K562 (cell line): ENCODE measurements around the gene MFAP3. TPM values are rescaled to one million over a fixed set of nuclear protein-coding genes. Genes with fewer than 3 reads are reported as not detected.

Source experiments
- ATAC-seq: fragments of 200-7000 bp; cut with Tn5 transposase; 3 replicates; pipeline ENCODE4 v1.9.1; 2020; ENCODE audit warnings: moderate library complexity
- BruUV-seq: library from RNA; stranded (reverse); fragments of 400-500 nt; replicated peaks from 2 replicates; lab custom pipeline; 2021; lab: Mats Ljungman, UMichigan
- CTCF ChIA-PET: fragments of 300-600 bp; formaldehyde crosslinking; extraction: SDS; loops from one replicate; lab custom pipeline; 2021; ENCODE audit warnings: low intra/inter-chr PET ratio; lab: Yijun Ruan, JAX
- POLR2A ChIA-PET: fragments of 300-600, 350-650 bp; sonication (Branson Sonifier 250); formaldehyde crosslinking; extraction: SDS; loops from one replicate; lab custom pipeline; 2021; ENCODE audit warnings: antibody characterized with exemption, inconsistent platforms; lab: Yijun Ruan, JAX
- DNase-seq, 4 experiments: peaks; one replicate each; pipeline versions ENCODE4 v3.0.0 to v3.0.0-alpha.2; 2011 to 2018; ENCODE audit warnings: low spot score in 3 of 4, mixed read lengths in 3 of 4; ENCODE audit errors: extremely low read depth in 1 of 4
- FAIRE-seq: peaks from 2 replicates; lab custom pipeline; 2011; peaks lifted over from hg19 to GRCh38; lab: Jason Lieb, UNC
- H2AFZ ChIP-seq: 2 replicates; pipeline ENCODE4 v1.6.0; 2011; ENCODE audit warnings: low read depth, low read length, control low read depth, inconsistent platforms
- H3K27ac ChIP-seq: fragments of 200-600 bp; 3 replicates; pipeline ENCODE4 v1.8.0; 2011; ENCODE audit warnings: low read depth, mild to moderate bottlenecking, control low read depth, inconsistent platforms, low read length, moderate library complexity, mixed read lengths; ENCODE audit errors: extremely low read depth
- H3K27me3 ChIP-seq, 2 experiments: fragments of 300-600 bp in 1 of 2; 2 replicates in 1 of 2; 3 replicates in 1 of 2; pipeline versions ENCODE4 v1.6.0 to v1.8.0; 2011; ENCODE audit warnings: inconsistent platforms in 2 of 2, low read length in 2 of 2, mild to moderate bottlenecking in 1 of 2, mixed read lengths in 1 of 2, moderate library complexity in 1 of 2; ENCODE audit not compliant: control insufficient read depth in 2 of 2, insufficient read depth in 2 of 2
- H3K36me3 ChIP-seq: fragments of 300-600 bp; 3 replicates; pipeline ENCODE4 v1.8.0; 2011; ENCODE audit warnings: mild to moderate bottlenecking, low read length, inconsistent platforms; ENCODE audit not compliant: control insufficient read depth, insufficient read depth
- H3K4me1 ChIP-seq, 2 experiments: fragments of 200-600 bp in 1 of 2; replicated peaks in 1 of 2; 2 replicates in 1 of 2; 3 replicates in 1 of 2; pipeline versions ENCODE4 v1.5.1 to v1.8.0; 2011; ENCODE audit warnings: inconsistent platforms in 2 of 2, low read length in 2 of 2, mild to moderate bottlenecking in 1 of 2, mixed read lengths in 1 of 2, moderate library complexity in 1 of 2; ENCODE audit not compliant: control insufficient read depth in 2 of 2, insufficient read depth in 2 of 2
- H3K4me2 ChIP-seq: 2 replicates; pipeline ENCODE4 v1.6.1; 2011; ENCODE audit warnings: low read length, control low read depth, inconsistent platforms, mixed read lengths; ENCODE audit not compliant: insufficient read depth
- H3K4me3 ChIP-seq: fragments of 200-600 bp; sonication (generic), shearing (Covaris generic); 2 replicates; pipeline ENCODE4 v1.5.1; 2016; ENCODE audit warnings: control low read depth, inconsistent platforms
- H3K79me2 ChIP-seq: fragments of 200-600 bp; 3 replicates; pipeline ENCODE4 v1.8.0; 2011; ENCODE audit warnings: low read length, inconsistent platforms; ENCODE audit not compliant: control insufficient read depth, insufficient read depth
- H3K9ac ChIP-seq, 2 experiments: 2 replicates each; pipeline versions ENCODE4 v1.6.0 to v1.6.1; 2011; ENCODE audit warnings: low read depth in 2 of 2, low read length in 2 of 2, control low read depth in 1 of 2, inconsistent platforms in 1 of 2, mild to moderate bottlenecking in 1 of 2, mixed read lengths in 1 of 2; ENCODE audit not compliant: insufficient read depth in 1 of 2
- H3K9me1 ChIP-seq: one replicate; pipeline ENCODE4 v1.6.0; 2011; ENCODE audit warnings: inconsistent platforms, mild to moderate bottlenecking, low read length, moderate library complexity; ENCODE audit not compliant: control insufficient read depth, insufficient read depth
- H3K9me3 ChIP-seq: replicated peaks from 2 replicates; pipeline ENCODE4 v1.5.1; 2011; ENCODE audit warnings: low read depth, low read length, inconsistent platforms; ENCODE audit not compliant: control insufficient read depth, insufficient read depth
- H4K20me1 ChIP-seq: replicated peaks from 2 replicates; pipeline ENCODE4 v1.6.1; 2011; ENCODE audit warnings: low read length, inconsistent platforms, mixed read lengths; ENCODE audit not compliant: control insufficient read depth, insufficient read depth
- CEBPB ChIP-seq: fragments of 450-650 bp; IDR thresholded peaks from 2 replicates; pipeline ENCODE4 v1.6.1; 2016; ENCODE audit warnings: missing genetic modification characterization, missing compliant biosample characterization
- CTCF ChIP-seq, 3 experiments: IDR thresholded peaks in 2 of 3; conservative IDR thresholded peaks in 1 of 3; 2 replicates each; pipeline ENCODE4 v1.5.1; 2011 to 2012; ENCODE audit warnings: low read length in 3 of 3, mild to moderate bottlenecking in 3 of 3, control low read depth in 2 of 3, improper control_type of control experiment in 1 of 3, inconsistent platforms in 1 of 3, low read depth in 1 of 3, mixed read lengths in 1 of 3, moderate library complexity in 1 of 3; ENCODE audit not compliant: insufficient read depth in 2 of 3
- E2F6 ChIP-seq, 2 experiments: IDR thresholded peaks; 2 replicates each; pipeline ENCODE4 v1.6.1; 2011; ENCODE audit warnings: borderline replicate concordance in 1 of 2, control low read depth in 1 of 2, low read depth in 1 of 2, low read length in 1 of 2, mild to moderate bottlenecking in 1 of 2, mixed read lengths in 1 of 2, moderate library complexity in 1 of 2; ENCODE audit not compliant: insufficient read depth in 1 of 2, insufficient read length in 1 of 2, poor library complexity in 1 of 2, severe bottlenecking in 1 of 2; ENCODE audit errors: extremely low read depth in 1 of 2
- FOXJ3 ChIP-seq: sonication (generic); formaldehyde crosslinking; IDR thresholded peaks from 2 replicates; pipeline ENCODE4 v1.4.0; 2020; ENCODE audit warnings: mild to moderate bottlenecking, missing genetic modification reagents
- GABPA ChIP-seq: fragments of 200-800 bp; sonication (Bioruptor generic); conservative IDR thresholded peaks from 2 replicates; pipeline ENCODE4 v1.6.1; 2016; ENCODE audit warnings: low read depth, missing genetic modification characterization, missing compliant biosample characterization
- KLF16 ChIP-seq: IDR thresholded peaks from 2 replicates; pipeline ENCODE4 v1.6.1; 2016; ENCODE audit warnings: antibody characterized with exemption
- MYC ChIP-seq, 2 experiments: fragments of 250-450 bp in 1 of 2; sonication (Bioruptor Pico) in 1 of 2; IDR thresholded peaks; 2 replicates each; pipeline versions ENCODE4 v1.5.1 to v1.6.1; 2012 to 2021; ENCODE audit warnings: low read depth in 2 of 2, borderline replicate concordance in 1 of 2, improper control_type of control experiment in 1 of 2, low read length in 1 of 2, mild to moderate bottlenecking in 1 of 2, moderate library complexity in 1 of 2
- NFIX ChIP-seq: fragments of 250-450 bp; sonication (Bioruptor Pico); IDR thresholded peaks from 2 replicates; pipeline ENCODE4 v1.4.0; 2020; ENCODE audit warnings: low read depth, mild to moderate bottlenecking, moderate library complexity
- PYGO2 ChIP-seq: fragments of 450-650 bp; IDR thresholded peaks from 2 replicates; pipeline ENCODE4 v1.6.1; 2016; ENCODE audit warnings: mild to moderate bottlenecking, missing genetic modification characterization, moderate library complexity, missing compliant biosample characterization
- RB1 ChIP-seq: fragments of 450-650 bp; IDR thresholded peaks from 2 replicates; pipeline ENCODE4 v1.6.1; 2017; ENCODE audit warnings: low read depth, mild to moderate bottlenecking
- SAFB2 ChIP-seq: fragments of 200-400 bp; formaldehyde crosslinking; IDR thresholded peaks from 2 replicates; pipeline ENCODE4 v1.6.1; 2018; ENCODE audit warnings: borderline replicate concordance, low read length, low read depth, moderate library complexity; ENCODE audit not compliant: severe bottlenecking
- YBX1 ChIP-seq: fragments of 450-650 bp; IDR thresholded peaks from 2 replicates; pipeline ENCODE4 v1.7.1; 2016; ENCODE audit warnings: mild to moderate bottlenecking
- ZBTB34 ChIP-seq: fragments of 250-450 bp; sonication (Bioruptor Pico); IDR thresholded peaks from 2 replicates; pipeline ENCODE4 v1.8.0; 2021; ENCODE audit warnings: mild to moderate bottlenecking, moderate library complexity
- ZNF212 ChIP-seq: fragments of 450-650 bp; formaldehyde crosslinking; IDR thresholded peaks from 2 replicates; pipeline ENCODE4 v1.4.0; 2020; ENCODE audit warnings: mild to moderate bottlenecking
- ZNF830 ChIP-seq: fragments of 250-450 bp; sonication (Bioruptor Pico); IDR thresholded peaks from 2 replicates; pipeline ENCODE4 v1.5.0; 2021; ENCODE audit warnings: mild to moderate bottlenecking
- WGBS: fragments of 100-300 bp; shearing (Covaris generic); methylation state at CpG from one replicate; pipeline ENCODE4 v1.1.6; 2016; ENCODE audit warnings: low coverage, mixed read lengths; ENCODE audit not compliant: insufficient coverage; ENCODE audit errors: missing lambda C conversion rate; 5-methylcytosine and 5-hydroxymethylcytosine counted together
- in situ Hi-C: fragments of 300-500 bp; cut with MboI; formaldehyde crosslinking; loops from 4 replicates; pipeline ENCODE4 v1.15.0; 2018; ENCODE audit warnings: inconsistent platforms, mixed read lengths
- intact Hi-C: fragments of 100-400 bp; cut with micrococcal nuclease; formaldehyde crosslinking; loops from 2 replicates; pipeline ENCODE4 v1.14.2; 2022
- polyA plus RNA-seq, 8 experiments: library from polyadenylated mRNA; depleted of rRNA in 4 of 8; stranded (reverse) in 5 of 8; unstranded in 3 of 8; fragments of >200 nt; fragmentation: Nextera tagmentation in 2 of 8; fragmentation: Illumina TruSeq in 1 of 8; extraction: Ambion mirVana in 2 of 8; extraction: Trizol in 1 of 8; gene quantifications; 2 replicates each; pipeline versions ENCODE4 v1.2.1 to v1.2.3, GENCODE V29; 2011 to 2014; ENCODE audit warnings: inconsistent platforms in 1 of 8, missing spikeins in 1 of 8
- total RNA-seq, 7 experiments: library from RNA; depleted of rRNA in 6 of 7; stranded (reverse); fragments of >200 nt in 6 of 7; fragmentation: Illumina TruSeq in 2 of 7; extraction: Trizol in 2 of 7; gene quantifications; 2 replicates each; pipeline versions ENCODE4 v1.2.1 to v1.2.3, GENCODE V29; 2011 to 2021; ENCODE audit warnings: low replicate concordance in 1 of 7

Gene MFAP3
- total and polyA plus RNA-seq, 9 of the 15 experiments (the other 6 are each of a cell fraction or from before 2014, with no cell fraction given): 9.5 to 39.1 (median 20.7) TPM

- H4K20me1 ChIP-seq: no peaks in the 10 kb centered on the region
- no peaks in the 10 kb centered on the region for H3K9me3 ChIP-seq
- H3K4me1 ChIP-seq: no peaks in the 10 kb centered on the region; a peak in 1 of 5 replicates
- peaks cover 3% of the 10 kb centered on the region for H3K9me1 ChIP-seq
- H3K27me3 ChIP-seq: no peaks in the 10 kb centered on the region; a peak in 1 of 5 replicates
- intact Hi-C loops (loop anchor here (1.0 to 10.0 kb wide), 7 partner anchors 98 to 570 kb away; no protein-coding TSS in a partner anchor), in situ Hi-C loops (loop anchor here (5.0 to 10.0 kb wide), 2 partner anchors 340 to 532 kb away; no protein-coding TSS in a partner anchor)
- peak; percentile 89 for FAIRE-seq
- CTCF ChIA-PET: interaction anchor here (0.6 to 2.1 kb wide), 7 partner anchors 14 to 566 kb away, joined by 3 to 13 read pairs (median 3); no protein-coding TSS in a partner anchor
- H3K36me3 ChIP-seq: no peaks in the 10 kb centered on the region
- no peak overlapping the region for H3K4me2 ChIP-seq
- POLR2A ChIA-PET: interaction anchor here (0.5 to 1.4 kb wide), 3 partner anchors 13 to 117 kb away, joined by 5 to 11 read pairs (median 6); no protein-coding TSS in a partner anchor
- H3K9ac ChIP-seq: no peak overlapping the region
- peak; percentile 83 to 86 (median 84) for DNase-seq
- WGBS: 14% methylated on average over 18 of the region's 18 CpGs
- BruUV-seq: no TSS peak
- no peak overlapping the region for H3K27ac ChIP-seq
- H2AFZ ChIP-seq: no peak overlapping the region
- H3K4me3 ChIP-seq: no peak overlapping the region
- H3K79me2 ChIP-seq: no peaks in the 10 kb centered on the region
- ATAC-seq: peak; percentile 98
- TF ChIP-seq NFIX (CRISPR knock-in tag): no peak
- TF ChIP-seq SAFB2: no peak
- no peak for TF ChIP-seq FOXJ3 (CRISPR knock-in tag)
- TF ChIP-seq PYGO2 (tag): no peak
- peak; percentile 93 to 97 (median 96) for TF ChIP-seq CTCF (IDR thresholded peaks at IDR 0.05 in 2 of 3, conservative IDR thresholded peaks at IDR 0.05 in 1 of 3; ENCODE audit: insufficient read depth in 2 of 3, low read depth in 1 of 3, low read length in 3 of 3)
- TF ChIP-seq KLF16: 0 out of 2 replicates have a peak, but pooled peaks have one; percentile 47
- no peak for TF ChIP-seq ZBTB34
- no peak for TF ChIP-seq ZNF830 (CRISPR knock-in tag)
- peak; percentile 56; the same call in 1 of the 2 replicates for TF ChIP-seq RB1
- TF ChIP-seq MYC (IDR thresholded peaks at IDR 0.05; ENCODE audit: low read depth, low read length): peak; percentile 43; the same call in 1 of the 2 replicates
- no peak for TF ChIP-seq MYC (CRISPR knock-in tag; IDR thresholded peaks at IDR 0.05; ENCODE audit: borderline replicate concordance, low read depth)
- no peak for TF ChIP-seq E2F6 (IDR thresholded peaks at IDR 0.05; ENCODE audit: borderline replicate concordance in 1 of 2, extremely low read depth in 1 of 2, insufficient read depth in 1 of 2, insufficient read length in 1 of 2, low read depth in 1 of 2, low read length in 1 of 2, poor library complexity in 1 of 2, severe bottlenecking in 1 of 2)
- no peak for TF ChIP-seq ZNF212 (CRISPR knock-in tag)
- no peak for TF ChIP-seq GABPA (tag)
- no peak for TF ChIP-seq YBX1
- TF ChIP-seq CEBPB (tag): no peak
Observed at GRCh38 chr5:154072414-154073171, 33.8 kb downstream of the MFAP3 start.
